PC-3 (cell line): ENCODE data around the gene ZBTB7C. TPM values are rescaled to one million over a fixed set of nuclear protein-coding genes. Genes with fewer than 3 reads are reported as not detected.

ENCODE experiments used
- ATAC-seq: fragments of 200-7000 bp; cut with Tn5 transposase; 2 replicates; pipeline ENCODE4 v1.9.1; 2020; ENCODE audit warnings: mild to moderate bottlenecking, moderate library complexity
- BruUV-seq: library from RNA; stranded (reverse); fragments of 400-500 nt; replicated peaks from 2 replicates; lab custom pipeline; 2021; lab: Mats Ljungman, UMichigan
- CTCF ChIA-PET: fragments of 300-600 bp; sonication (Branson Sonifier 250); formaldehyde crosslinking; loops from one replicate; lab custom pipeline; 2022; ENCODE audit warnings: antibody characterized with exemption; lab: Charles Lee
- POLR2A ChIA-PET: fragments of 300-600 bp; sonication (Branson Sonifier 250); formaldehyde crosslinking; loops from one replicate; lab custom pipeline; 2022; ENCODE audit warnings: antibody characterized with exemption; ENCODE audit not compliant: unreplicated experiment; lab: Charles Lee
- DNase-seq: peaks from one replicate; pipeline ENCODE4 v3.0.0-alpha.2; 2015
- H2AFZ ChIP-seq: fragments of 300-600 bp; sonication (generic); 2 replicates; pipeline ENCODE4 v1.6.0; 2016; ENCODE audit warnings: antibody characterized with exemption, low read length
- H3F3A ChIP-seq: fragments of 300-600 bp; sonication (generic); one replicate; pipeline ENCODE4 v1.6.0; 2017; ENCODE audit warnings: antibody characterized with exemption, low read length, control low read depth, mild to moderate bottlenecking; ENCODE audit not compliant: unreplicated experiment
- H3K27ac ChIP-seq: fragments of 300-600 bp; sonication (generic); 2 replicates; pipeline ENCODE4 v1.5.1; 2016; ENCODE audit warnings: mild to moderate bottlenecking, low read length
- H3K27me3 ChIP-seq: fragments of 300-600 bp; sonication (generic); 2 replicates; pipeline ENCODE4 v1.6.1; 2016; ENCODE audit warnings: low read length, mixed read lengths
- H3K36me3 ChIP-seq: fragments of 300-600 bp; sonication (generic); 2 replicates; pipeline ENCODE4 v1.6.1; 2016; ENCODE audit warnings: low read depth, mixed run types, low read length, mixed read lengths
- H3K4me1 ChIP-seq: fragments of 300-600 bp; sonication (generic); 2 replicates; pipeline ENCODE4 v1.5.1; 2016; ENCODE audit warnings: low read length; ENCODE audit not compliant: insufficient read depth
- H3K4me2 ChIP-seq: fragments of 300-600 bp; sonication (generic); 2 replicates; pipeline ENCODE4 v1.6.0; 2016; ENCODE audit warnings: low read length
- H3K4me3 ChIP-seq: fragments of 300-600 bp; sonication (generic); 2 replicates; pipeline ENCODE4 v1.5.1; 2016; ENCODE audit warnings: mild to moderate bottlenecking, low read length, mixed read lengths
- H3K79me2 ChIP-seq: fragments of 300-600 bp; sonication (generic); 2 replicates; pipeline ENCODE4 v1.6.1; 2017; ENCODE audit warnings: low read length, mixed read lengths
- H3K9ac ChIP-seq: fragments of 300-600 bp; sonication (generic); 2 replicates; pipeline ENCODE4 v1.6.0; 2016; ENCODE audit warnings: mild to moderate bottlenecking, low read length
- H3K9me2 ChIP-seq: fragments of 300-600 bp; sonication (generic); replicated peaks from 2 replicates; pipeline ENCODE4 v1.6.1; 2016; ENCODE audit warnings: mixed run types, low read length, mixed read lengths
- H3K9me3 ChIP-seq: fragments of 300-600 bp; sonication (generic); 2 replicates; pipeline ENCODE4 v1.6.1; 2016; ENCODE audit warnings: low read length, mixed read lengths
- H4K20me1 ChIP-seq: fragments of 300-600 bp; sonication (generic); 2 replicates; pipeline ENCODE4 v1.6.1; 2016; ENCODE audit warnings: low read length, mixed read lengths
- CTCF ChIP-seq: fragments of 300-600 bp; sonication (generic); conservative IDR thresholded peaks from 2 replicates; pipeline ENCODE4 v1.5.1; 2017; ENCODE audit warnings: antibody characterized with exemption, low read depth, mild to moderate bottlenecking, low read length
- EZH2 ChIP-seq: fragments of 300-600 bp; sonication (generic); IDR thresholded peaks from one replicate; pipeline ENCODE4 v1.6.1; 2017; ENCODE audit warnings: antibody characterized with exemption, mild to moderate bottlenecking, low read length; ENCODE audit not compliant: unreplicated experiment
- EZH2phosphoT487 ChIP-seq: fragments of 300-600 bp; sonication (generic); IDR thresholded peaks from 2 replicates; pipeline ENCODE4 v1.6.1; 2018; ENCODE audit warnings: mild to moderate bottlenecking, antibody characterized with exemption, low read length, borderline replicate concordance
- intact Hi-C: fragments of 100-400 bp; cut with micrococcal nuclease; formaldehyde crosslinking; loops from 2 replicates; pipeline ENCODE4 v1.9.0; 2023
- total RNA-seq: library from RNA; depleted of rRNA; stranded (reverse); fragments of >200 nt; gene quantifications from 2 replicates; pipeline ENCODE4 v1.2.3, GENCODE V29; 2014

ZBTB7C gene
- total RNA-seq, 1 experiment from 2014 or later: 1.3 TPM

GRCh38 chr18:48229552-48229981, 179.6 kb downstream of the ZBTB7C start:
- no peak overlapping the region for H3K27ac ChIP-seq
- no peak overlapping the region for H3K9ac ChIP-seq
- no peak for ATAC-seq

GRCh38 chr18:48228841-48229240, 180.3 kb downstream of the ZBTB7C start:
- no peaks in the 10 kb centered on the region for H3F3A ChIP-seq
- ChIA-PET CTCF (no interaction called here), POLR2A (no interaction called here)
- H2AFZ ChIP-seq: no peak overlapping the region
- H3K79me2 ChIP-seq: no peaks in the 10 kb centered on the region
- intact Hi-C loops: loop anchor here (5.0 kb wide), 1 partner anchor 197 kb away; no protein-coding TSS in a partner anchor
- TF ChIP-seq EZH2phosphoT487 (no peak), EZH2 (no peak), CTCF (no peak)
- no TSS peak for BruUV-seq
- H3K9me3 ChIP-seq: no peaks in the 10 kb centered on the region
- H3K4me2 ChIP-seq: no peak overlapping the region
- H3K4me1 ChIP-seq: peaks cover 13% of the 10 kb centered on the region
- no peak overlapping the region for H3K4me3 ChIP-seq
- H3K27ac ChIP-seq: no peak overlapping the region
- ATAC-seq (no peak), DNase-seq (no peak)
- no peaks in the 10 kb centered on the region for H3K27me3 ChIP-seq
- no peaks in the 10 kb centered on the region for H3K9me2 ChIP-seq
- no peaks in the 10 kb centered on the region for H4K20me1 ChIP-seq
- no peak overlapping the region for H3K9ac ChIP-seq
- H3K36me3 ChIP-seq: no peaks in the 10 kb centered on the region

More at GRCh38 chr18:48229552-48229981, 179.6 kb downstream of the ZBTB7C start:
- Histone ChIP-seq H2AFZ (no peak overlapping the region), H3K4me3 (no peak overlapping the region), H3K79me2 (no peaks in the 10 kb centered on the region), H3K36me3 (no peaks in the 10 kb centered on the region), H3F3A (no peaks in the 10 kb centered on the region), H3K27me3 (no peaks in the 10 kb centered on the region), H3K9me3 (no peaks in the 10 kb centered on the region), H4K20me1 (no peaks in the 10 kb centered on the region), H3K4me1 (peaks cover 13% of the 10 kb centered on the region), H3K9me2 (no peaks in the 10 kb centered on the region), H3K4me2 (no peak overlapping the region)
- TF ChIP-seq EZH2 (no peak), CTCF (no peak), EZH2phosphoT487 (no peak)
- intact Hi-C loops: loop anchor here (5.0 kb wide), 1 partner anchor 197 kb away; no protein-coding TSS in a partner anchor
- ChIA-PET POLR2A (interaction anchor here (0.7 kb wide), 1 partner anchor 67 kb away, joined by 4 read pairs; no protein-coding TSS in a partner anchor), CTCF (no interaction called here)
- BruUV-seq: no TSS peak
- no peak for DNase-seq

GRCh38 chr18:48228301-48228715, 180.9 kb downstream of the ZBTB7C start:
- H2AFZ ChIP-seq: no peak overlapping the region
- H3K4me2 ChIP-seq: 0 out of 2 replicates have a peak overlapping the region, but pooled peaks have one; percentile 41
- no TSS peak for BruUV-seq
- H3K36me3 ChIP-seq: no peaks in the 10 kb centered on the region
- no peaks in the 10 kb centered on the region for H3K9me2 ChIP-seq
- no peaks in the 10 kb centered on the region for H3K9me3 ChIP-seq
- peak; percentile 39 for DNase-seq
- no peaks in the 10 kb centered on the region for H4K20me1 ChIP-seq
- no peak overlapping the region for H3K9ac ChIP-seq
- peaks cover 13% of the 10 kb centered on the region for H3K4me1 ChIP-seq
- H3F3A ChIP-seq: no peaks in the 10 kb centered on the region
- TF ChIP-seq EZH2: no peak
- TF ChIP-seq EZH2phosphoT487: no peak
- TF ChIP-seq CTCF: no peak
- no peak for ATAC-seq
- H3K4me3 ChIP-seq: no peak overlapping the region
- POLR2A ChIA-PET: no interaction called here
- no peaks in the 10 kb centered on the region for H3K79me2 ChIP-seq
- CTCF ChIA-PET: no interaction called here
- intact Hi-C loops: loop anchor here (5.0 kb wide), 1 partner anchor 196 kb away; no protein-coding TSS in a partner anchor
- H3K27me3 ChIP-seq: no peaks in the 10 kb centered on the region
- peak overlapping the region; percentile 55; the same call in 1 of the 2 replicates for H3K27ac ChIP-seq
